Thyroid gland (tissue), 4 donors: ENCODE measurements around the gene RBBP6.

Source experiments
- POLR2A ChIP-seq, 2 donors: fragments of 450-650 bp; IDR thresholded peaks; one replicate each; pipeline ENCODE4 v1.6.1; 2017; ENCODE audit warnings: antibody characterized with exemption in 2 of 2, mild to moderate bottlenecking in 2 of 2, moderate library complexity in 1 of 2
- TF ChIP-seq, protein P1 (sequence below), 6 experiments: fragments of 200-600 bp in 3 of 6; fragments of 450-650 bp in 3 of 6; sonication (generic) in 3 of 6; IDR thresholded peaks; one replicate each; pipeline ENCODE4 v1.5.1; 2016 to 2019; ENCODE audit warnings: antibody characterized with exemption in 6 of 6, mild to moderate bottlenecking in 2 of 6, inconsistent platforms in 1 of 6, moderate library complexity in 1 of 6

DNA sequence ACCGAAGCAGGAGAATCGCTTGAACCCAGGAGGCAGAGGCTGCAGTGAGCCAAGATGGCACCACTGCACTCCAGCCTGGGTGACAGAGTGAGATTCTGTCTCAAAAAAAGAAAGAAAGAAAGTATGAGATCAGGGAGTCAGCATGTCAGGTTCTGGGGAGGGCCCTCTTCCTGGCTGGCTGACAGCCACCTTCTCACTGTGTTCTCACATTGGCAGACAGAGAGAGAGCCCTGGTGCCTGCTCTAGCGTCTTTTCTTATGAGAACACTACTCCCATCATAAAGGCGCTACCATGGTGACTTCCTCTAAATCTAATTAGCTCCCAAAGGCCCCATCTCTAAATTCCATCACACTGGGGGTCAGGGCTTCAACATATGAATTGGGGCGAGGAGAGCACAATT lies 27.6 kb upstream of the RBBP6 start:
- TF ChIP-seq, protein P1, sequence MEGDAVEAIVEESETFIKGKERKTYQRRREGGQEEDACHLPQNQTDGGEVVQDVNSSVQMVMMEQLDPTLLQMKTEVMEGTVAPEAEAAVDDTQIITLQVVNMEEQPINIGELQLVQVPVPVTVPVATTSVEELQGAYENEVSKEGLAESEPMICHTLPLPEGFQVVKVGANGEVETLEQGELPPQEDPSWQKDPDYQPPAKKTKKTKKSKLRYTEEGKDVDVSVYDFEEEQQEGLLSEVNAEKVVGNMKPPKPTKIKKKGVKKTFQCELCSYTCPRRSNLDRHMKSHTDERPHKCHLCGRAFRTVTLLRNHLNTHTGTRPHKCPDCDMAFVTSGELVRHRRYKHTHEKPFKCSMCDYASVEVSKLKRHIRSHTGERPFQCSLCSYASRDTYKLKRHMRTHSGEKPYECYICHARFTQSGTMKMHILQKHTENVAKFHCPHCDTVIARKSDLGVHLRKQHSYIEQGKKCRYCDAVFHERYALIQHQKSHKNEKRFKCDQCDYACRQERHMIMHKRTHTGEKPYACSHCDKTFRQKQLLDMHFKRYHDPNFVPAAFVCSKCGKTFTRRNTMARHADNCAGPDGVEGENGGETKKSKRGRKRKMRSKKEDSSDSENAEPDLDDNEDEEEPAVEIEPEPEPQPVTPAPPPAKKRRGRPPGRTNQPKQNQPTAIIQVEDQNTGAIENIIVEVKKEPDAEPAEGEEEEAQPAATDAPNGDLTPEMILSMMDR (IDR thresholded peaks at IDR 0.05): no peak
- TF ChIP-seq POLR2A (IDR thresholded peaks at IDR 0.05): no peak
